Memory B cell (primary cell): ENCODE measurements around the gene IL36A.

Experiments
- ATAC-seq: fragments of 150-1000 bp; cut with Tn5 transposase; 2 replicates; pipeline ENCODE4 v1.10.0; 2021; ENCODE audit warnings: low read depth, mild to moderate bottlenecking, moderate library complexity
- DNase-seq, 2 donors: peaks; one replicate each; pipeline ENCODE4 v3.0.0; 2022; ENCODE audit warnings: low spot score in 2 of 2
- H3K27ac Mint-ChIP-seq: one replicate; pipeline ENCODE4 v1.8.0; 2022; ENCODE audit warnings: mild to moderate bottlenecking, moderate library complexity, mixed read lengths
- H3K27me3 Mint-ChIP-seq: one replicate; pipeline ENCODE4 v1.8.0; 2022; ENCODE audit warnings: mixed read lengths
- H3K36me3 Mint-ChIP-seq: one replicate; pipeline ENCODE4 v1.8.0; 2022; ENCODE audit warnings: mild to moderate bottlenecking, mixed read lengths
- H3K4me1 Mint-ChIP-seq: one replicate; pipeline ENCODE4 v1.8.0; 2022; ENCODE audit warnings: mixed read lengths
- H3K4me3 Mint-ChIP-seq: one replicate; pipeline ENCODE4 v1.8.0; 2022; ENCODE audit warnings: mild to moderate bottlenecking, moderate library complexity, mixed read lengths
- H3K9me3 Mint-ChIP-seq: one replicate; pipeline ENCODE4 v1.8.0; 2022; ENCODE audit warnings: mixed read lengths

The IL36A gene

GRCh38 chr2:112989611-112990010 is 15.6 kb upstream of the IL36A start:
- Mint-ChIP-seq H3K27me3 (peaks cover 2% of the 10 kb centered on the region), H3K27ac (no peak overlapping the region), H3K36me3 (peaks cover 1% of the 10 kb centered on the region), H3K4me1 (no peaks in the 10 kb centered on the region), H3K4me3 (no peak overlapping the region), H3K9me3 (peaks cover 9% of the 10 kb centered on the region)
- DNase-seq, result no peak
- ATAC-seq, result no peak

DNA sequence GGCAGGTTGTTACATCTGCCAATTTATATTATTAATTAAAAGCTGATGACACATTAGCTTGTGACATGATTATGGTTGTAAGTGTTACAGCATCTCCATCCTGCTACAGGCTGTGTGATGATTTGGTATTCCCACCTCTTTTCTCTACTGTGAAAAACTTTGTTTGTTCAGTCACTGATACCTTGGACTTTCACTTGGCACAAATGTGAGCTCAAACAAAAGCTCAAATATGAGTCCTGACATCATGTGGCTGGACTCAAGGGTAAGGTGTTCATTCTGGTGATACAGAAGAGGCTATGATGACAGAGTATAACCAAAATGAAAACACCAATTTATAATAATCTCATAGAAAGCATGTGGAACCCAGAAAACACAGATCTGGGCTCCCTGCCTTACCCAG is 11.4 kb upstream of the IL36A start:
- Mint-ChIP-seq H3K9me3 (peaks cover 11% of the 10 kb centered on the region), H3K27ac (no peak overlapping the region), H3K4me1 (peaks cover 2% of the 10 kb centered on the region), H3K27me3 (peaks cover 6% of the 10 kb centered on the region), H3K4me3 (no peak overlapping the region), H3K36me3 (peaks cover 3% of the 10 kb centered on the region)
- ATAC-seq, result no peak
- no peak for DNase-seq

GRCh38 chr2:112994648-112995047 is 10.6 kb upstream of the IL36A start:
- peaks cover 2% of the 10 kb centered on the region for H3K4me1 Mint-ChIP-seq
- H3K27me3 Mint-ChIP-seq, result peaks cover 9% of the 10 kb centered on the region
- H3K36me3 Mint-ChIP-seq, result peaks cover 3% of the 10 kb centered on the region
- H3K4me3 Mint-ChIP-seq, result no peak overlapping the region
- H3K27ac Mint-ChIP-seq, result no peak overlapping the region
- DNase-seq (no peak), ATAC-seq (no peak)
- H3K9me3 Mint-ChIP-seq, result peaks cover 13% of the 10 kb centered on the region

DNA sequence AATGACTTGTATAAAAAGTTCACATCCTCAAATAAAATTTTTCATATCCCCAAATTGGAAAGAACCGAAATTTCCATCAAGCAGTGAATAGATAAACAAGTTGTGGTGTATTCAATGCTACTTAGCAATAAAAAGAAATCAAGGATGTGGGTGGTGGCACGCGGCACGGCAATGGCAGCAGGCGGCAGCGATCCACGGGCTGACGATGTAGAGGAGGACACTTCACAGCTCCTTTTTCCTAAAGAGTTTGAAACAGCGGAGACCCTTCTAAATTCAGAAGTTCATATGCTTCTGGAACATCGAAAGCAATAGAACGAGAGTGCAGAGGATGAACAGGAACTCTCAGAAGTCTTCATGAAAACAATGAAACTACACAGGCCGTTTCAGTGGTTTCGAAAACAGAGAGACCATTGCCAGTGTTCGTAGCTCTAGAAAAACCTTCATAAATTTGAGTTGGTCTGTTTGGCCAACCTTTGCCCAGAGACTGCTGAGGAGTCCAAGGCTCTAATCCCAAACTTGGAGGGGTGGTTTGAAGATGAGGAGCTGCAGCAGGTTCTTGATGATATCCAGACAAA is 9.8 kb upstream of the IL36A start:
- no peak overlapping the region for H3K4me3 Mint-ChIP-seq
- peaks cover 15% of the 10 kb centered on the region for H3K9me3 Mint-ChIP-seq
- DNase-seq, result no peak
- H3K27ac Mint-ChIP-seq, result no peak overlapping the region
- no peak for ATAC-seq
- peaks cover 10% of the 10 kb centered on the region for H3K27me3 Mint-ChIP-seq
- peaks cover 3% of the 10 kb centered on the region for H3K36me3 Mint-ChIP-seq
- H3K4me1 Mint-ChIP-seq, result peaks cover 2% of the 10 kb centered on the region

GRCh38 chr2:112996635-112997034 is 8.6 kb upstream of the IL36A start:
- H3K9me3 Mint-ChIP-seq, result peaks cover 18% of the 10 kb centered on the region
- no peak overlapping the region for H3K4me3 Mint-ChIP-seq
- DNase-seq, result no peak
- peaks cover 2% of the 10 kb centered on the region for H3K4me1 Mint-ChIP-seq
- ATAC-seq, result no peak
- peaks cover 14% of the 10 kb centered on the region for H3K27me3 Mint-ChIP-seq
- H3K36me3 Mint-ChIP-seq, result peaks cover 9% of the 10 kb centered on the region
- no peak overlapping the region for H3K27ac Mint-ChIP-seq

- Mint-ChIP-seq H3K9me3 (peaks cover 17% of the 10 kb centered on the region), H3K27me3 (peaks cover 16% of the 10 kb centered on the region), H3K4me1 (peaks cover 2% of the 10 kb centered on the region), H3K27ac (no peak overlapping the region), H3K36me3 (peaks cover 9% of the 10 kb centered on the region), H3K4me3 (no peak overlapping the region)
- no peak for ATAC-seq
- no peak for DNase-seq
Observed at GRCh38 chr2:112997151-112997550, 8.1 kb upstream of the IL36A start.

DNA sequence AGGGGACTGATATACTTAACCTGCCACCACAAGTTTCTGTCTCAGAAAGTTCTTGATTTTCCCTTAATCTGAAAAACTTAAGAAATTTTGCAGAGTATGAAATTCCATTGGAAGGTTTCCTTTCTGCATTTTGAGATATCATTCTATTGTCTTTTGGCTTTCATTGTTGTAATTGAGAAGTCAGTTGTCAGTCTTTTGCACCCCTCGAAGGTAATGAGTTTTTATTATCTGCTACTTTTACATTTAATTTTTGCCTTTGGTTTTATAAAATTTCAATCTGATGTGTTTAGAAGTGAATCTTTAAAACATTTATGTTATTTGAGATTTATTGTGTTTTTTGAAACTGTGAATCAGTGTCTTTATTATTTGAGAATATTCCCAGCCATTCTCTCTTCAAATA is 4.8 kb upstream of the IL36A start:
- H3K9me3 Mint-ChIP-seq, result peaks cover 11% of the 10 kb centered on the region
- H3K4me3 Mint-ChIP-seq, result no peak overlapping the region
- H3K4me1 Mint-ChIP-seq, result peaks cover 2% of the 10 kb centered on the region
- no peak for ATAC-seq
- H3K36me3 Mint-ChIP-seq, result peaks cover 7% of the 10 kb centered on the region
- no peak for DNase-seq
- peaks cover 14% of the 10 kb centered on the region for H3K27me3 Mint-ChIP-seq
- no peak overlapping the region for H3K27ac Mint-ChIP-seq

DNA sequence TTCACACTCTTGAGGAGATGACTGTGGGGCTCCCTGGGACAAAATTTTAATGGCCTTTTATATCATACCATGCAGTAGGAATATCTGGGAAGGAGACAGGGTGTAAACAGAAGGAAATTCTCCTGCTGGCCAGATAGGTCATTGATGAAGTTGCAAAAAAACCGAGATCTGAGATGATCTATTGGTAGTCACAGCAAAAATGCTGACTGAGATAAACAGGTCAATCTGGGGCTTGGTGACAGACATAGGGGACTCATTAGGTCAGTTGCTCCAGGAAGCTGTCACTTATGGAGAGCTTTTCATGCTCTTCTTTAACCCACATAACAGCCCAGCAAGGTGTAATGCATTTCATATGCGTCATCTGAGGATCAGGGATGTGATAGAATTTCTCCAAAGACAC is 2.6 kb upstream of the IL36A start:
- Mint-ChIP-seq H3K27me3 (peaks cover 17% of the 10 kb centered on the region), H3K9me3 (peaks cover 11% of the 10 kb centered on the region), H3K36me3 (peaks cover 7% of the 10 kb centered on the region), H3K4me3 (no peak overlapping the region), H3K27ac (no peak overlapping the region), H3K4me1 (no peaks in the 10 kb centered on the region)
- DNase-seq, result no peak
- ATAC-seq, result no peak

DNA sequence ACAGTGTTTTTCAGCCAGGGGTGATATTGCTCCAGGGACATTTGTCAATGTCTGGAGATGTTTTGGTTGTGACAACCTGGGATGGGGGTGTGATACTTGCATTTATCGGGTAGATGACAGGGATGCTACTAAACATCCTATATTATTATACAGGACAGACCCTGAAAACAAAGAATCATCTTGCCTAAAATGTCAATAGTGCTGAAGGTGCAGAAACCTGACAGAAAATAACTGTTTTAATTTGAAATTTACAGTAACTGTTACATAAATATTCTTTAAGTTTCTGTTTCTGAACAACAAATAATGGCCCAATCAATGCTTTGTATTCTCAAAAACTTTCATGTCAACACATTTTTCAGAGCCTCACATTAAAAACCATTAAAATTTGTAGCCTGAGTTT is 2.0 kb downstream of the IL36A start:
- Mint-ChIP-seq H3K9me3 (no peaks in the 10 kb centered on the region), H3K27me3 (peaks cover 12% of the 10 kb centered on the region), H3K27ac (no peak overlapping the region), H3K4me3 (no peak overlapping the region), H3K36me3 (no peaks in the 10 kb centered on the region), H3K4me1 (no peaks in the 10 kb centered on the region)
- DNase-seq (no peak), ATAC-seq (no peak)

GRCh38 chr2:113009622-113010021 is 4.4 kb downstream of the IL36A start:
- ATAC-seq (no peak), DNase-seq (no peak)
- no peak overlapping the region for H3K27ac Mint-ChIP-seq
- H3K4me1 Mint-ChIP-seq, result no peaks in the 10 kb centered on the region
- H3K9me3 Mint-ChIP-seq, result no peaks in the 10 kb centered on the region
- no peak overlapping the region for H3K4me3 Mint-ChIP-seq
- H3K36me3 Mint-ChIP-seq, result no peaks in the 10 kb centered on the region
- peaks cover 12% of the 10 kb centered on the region for H3K27me3 Mint-ChIP-seq

- H3K9me3 Mint-ChIP-seq, result no peaks in the 10 kb centered on the region
- ATAC-seq, result no peak
- no peak overlapping the region for H3K27ac Mint-ChIP-seq
- no peak overlapping the region for H3K4me3 Mint-ChIP-seq
- peaks cover 12% of the 10 kb centered on the region for H3K27me3 Mint-ChIP-seq
- H3K36me3 Mint-ChIP-seq, result no peaks in the 10 kb centered on the region
- no peak for DNase-seq
- H3K4me1 Mint-ChIP-seq, result no peaks in the 10 kb centered on the region
Observed at GRCh38 chr2:113010088-113010487, 4.8 kb downstream of the IL36A start.

- DNase-seq, result no peak
- H3K36me3 Mint-ChIP-seq, result no peaks in the 10 kb centered on the region
- ATAC-seq, result no peak
- H3K27ac Mint-ChIP-seq, result no peak overlapping the region
- H3K9me3 Mint-ChIP-seq, result no peaks in the 10 kb centered on the region
- H3K4me3 Mint-ChIP-seq, result no peak overlapping the region
- H3K27me3 Mint-ChIP-seq, result peaks cover 8% of the 10 kb centered on the region
- H3K4me1 Mint-ChIP-seq, result no peaks in the 10 kb centered on the region
Observed at GRCh38 chr2:113011108-113011507, 5.8 kb downstream of the IL36A start.

DNA sequence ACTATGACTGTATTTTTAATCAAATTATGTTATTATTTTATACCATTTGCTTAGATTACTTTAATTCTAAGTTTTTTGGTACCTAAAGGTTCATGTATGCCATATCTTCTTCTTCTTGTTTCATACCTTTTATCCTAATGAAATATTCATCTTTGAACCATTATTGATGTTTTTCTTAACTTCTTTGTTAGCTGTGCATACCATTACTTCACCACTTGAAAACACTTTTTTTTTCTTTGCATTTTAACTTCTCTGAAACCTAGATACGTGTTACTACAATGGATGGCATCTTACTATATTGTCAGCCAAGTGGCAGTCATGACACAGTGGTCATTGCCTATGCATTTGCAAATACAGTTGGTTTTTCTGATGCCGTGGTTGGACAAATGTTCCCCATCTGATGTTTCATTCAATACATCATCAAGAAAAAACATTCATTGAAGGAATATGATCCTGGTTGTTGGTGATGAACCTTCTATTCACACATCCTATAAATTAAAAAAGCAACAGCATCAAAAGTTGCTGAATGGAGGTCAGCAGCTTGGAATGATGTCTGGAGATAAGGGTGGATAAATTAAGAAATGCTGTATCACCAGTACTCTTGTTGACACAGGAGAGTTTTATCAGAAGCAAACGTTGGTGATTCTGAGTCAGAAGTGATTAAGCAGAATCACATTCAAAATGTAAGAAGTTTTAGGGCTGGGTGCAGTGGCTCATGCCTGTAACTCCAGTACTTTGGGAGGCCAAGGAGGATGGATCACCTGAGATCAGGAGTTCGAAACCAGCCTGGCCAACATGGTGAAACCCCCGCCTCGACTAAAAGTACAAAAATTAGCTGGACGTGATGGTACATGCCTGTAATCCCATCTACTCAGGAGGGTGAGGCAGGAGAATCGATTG is 7.4 kb downstream of the IL36A start:
- peaks cover 2% of the 10 kb centered on the region for H3K9me3 Mint-ChIP-seq
- ATAC-seq (no peak), DNase-seq (no peak)
- no peak overlapping the region for H3K4me3 Mint-ChIP-seq
- no peaks in the 10 kb centered on the region for H3K4me1 Mint-ChIP-seq
- H3K27me3 Mint-ChIP-seq, result peaks cover 18% of the 10 kb centered on the region
- no peak overlapping the region for H3K27ac Mint-ChIP-seq
- peaks cover 2% of the 10 kb centered on the region for H3K36me3 Mint-ChIP-seq

DNA sequence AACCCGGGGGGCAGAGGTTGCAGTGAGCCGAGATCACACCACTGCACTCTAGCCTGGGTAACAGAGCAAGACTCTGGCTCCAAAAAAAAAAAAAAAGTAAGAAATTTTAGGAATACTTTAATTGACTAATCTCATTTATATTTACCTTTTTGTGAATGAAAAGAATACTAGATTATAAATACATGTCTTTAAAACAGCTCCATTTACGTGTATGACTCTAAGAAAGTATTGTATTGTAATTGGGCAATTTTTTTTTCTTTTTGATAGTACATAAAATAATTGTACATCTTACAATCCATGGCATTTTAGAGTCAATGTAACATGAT is 8.0 kb downstream of the IL36A start:
- Mint-ChIP-seq H3K36me3 (peaks cover 2% of the 10 kb centered on the region), H3K4me1 (no peaks in the 10 kb centered on the region), H3K9me3 (peaks cover 3% of the 10 kb centered on the region), H3K4me3 (no peak overlapping the region), H3K27me3 (peaks cover 22% of the 10 kb centered on the region), H3K27ac (no peak overlapping the region)
- no peak for DNase-seq
- no peak for ATAC-seq

GRCh38 chr2:113014067-113014466 is 8.8 kb downstream of the IL36A start:
- no peak for ATAC-seq
- no peak overlapping the region for H3K4me3 Mint-ChIP-seq
- peaks cover 10% of the 10 kb centered on the region for H3K9me3 Mint-ChIP-seq

More at GRCh38 chr2:113014067-113014466, 8.8 kb downstream of the IL36A start:
- Mint-ChIP-seq H3K36me3 (peaks cover 10% of the 10 kb centered on the region), H3K27me3 (peaks cover 27% of the 10 kb centered on the region), H3K4me1 (no peaks in the 10 kb centered on the region), H3K27ac (no peak overlapping the region)
- no peak for DNase-seq
